Activated CD8-positive, alpha-beta memory T cell treated with anti-CD3 and anti-CD28 coated beads, Interleukin-2, amount 50 U/mL, for 1 hour (primary cell): ENCODE results near the gene UGT1A8.
"Not testable (repeated sequence)": the region's sequence is repeated elsewhere in the genome, so short reads cannot be mapped to it uniquely, and the experiment has no call there.

Experiments used
- DNase-seq: peaks from one replicate; pipeline ENCODE4 v3.0.0-alpha.2; 2020; ENCODE audit errors: extremely low read depth

Gene UGT1A8

GRCh38 chr2:233714121-233714520 is 96.7 kb downstream of the UGT1A8 start:
- no peak for DNase-seq

- no peak for DNase-seq
Measured at GRCh38 chr2:233718552-233718951, 101.1 kb downstream of the UGT1A8 start, which contains the start of gene UGT1A4. UGT1A4 (plus strand) TSS chr2:233718736; CDS start chr2:233718821, 85 bp downstream.

- DNase-seq, result no peak
Measured at GRCh38 chr2:233728723-233729301, 111.4 kb downstream of the UGT1A8 start, which contains the start of gene UGT1A3. UGT1A3 (plus strand) TSS chr2:233729042; CDS start chr2:233729127, 85 bp downstream.

GRCh38 chr2:233736868-233737653 is 119.6 kb downstream of the UGT1A8 start:
- DNase-seq, result not testable (repeated sequence)

- no peak for DNase-seq
Measured at GRCh38 chr2:233740870-233741269, 123.4 kb downstream of the UGT1A8 start.

- DNase-seq, result no peak
Measured at GRCh38 chr2:233743464-233744259, 126.2 kb downstream of the UGT1A8 start.

- no peak for DNase-seq
Measured at GRCh38 chr2:233745073-233745755, 127.8 kb downstream of the UGT1A8 start.

- not testable (repeated sequence) for DNase-seq
Measured at GRCh38 chr2:233745838-233746237, 128.4 kb downstream of the UGT1A8 start.

GRCh38 chr2:233746475-233747282 is 129.2 kb downstream of the UGT1A8 start:
- DNase-seq, result no peak

GRCh38 chr2:233747283-233747544 is 129.8 kb downstream of the UGT1A8 start:
- DNase-seq, result no peak

- DNase-seq, result not testable (repeated sequence)
Measured at GRCh38 chr2:233750689-233751088, 133.3 kb downstream of the UGT1A8 start.

GRCh38 chr2:233751212-233752009 is 134.0 kb downstream of the UGT1A8 start:
- not testable (repeated sequence) for DNase-seq

GRCh38 chr2:233754872-233755611 is 137.6 kb downstream of the UGT1A8 start:
- DNase-seq, result no peak

- no peak for DNase-seq
Measured at GRCh38 chr2:233756429-233757081, 139.1 kb downstream of the UGT1A8 start.

- DNase-seq, result no peak
Measured at GRCh38 chr2:233758141-233758540, 140.7 kb downstream of the UGT1A8 start.

GRCh38 chr2:233758849-233759248 is 141.4 kb downstream of the UGT1A8 start:
- no peak for DNase-seq

- DNase-seq, result no peak
Measured at GRCh38 chr2:233760043-233760442, 142.6 kb downstream of the UGT1A8 start, which contains the start of gene UGT1A1. UGT1A1 (plus strand) TSS chr2:233760270; CDS start chr2:233760288, 18 bp downstream.

GRCh38 chr2:233761040-233761769 is 143.8 kb downstream of the UGT1A8 start:
- no peak for DNase-seq
